SK-N-SH (cell line): ENCODE results near the gene ADGRB2. TPM values are rescaled to one million over a fixed set of nuclear protein-coding genes. Genes with fewer than 3 reads are reported as not detected.

Experiments used
- CTCF ChIA-PET: fragments of 300-600, 350-600 bp; formaldehyde crosslinking; extraction: SDS; loops from one replicate; lab custom pipeline; 2021; lab: Yijun Ruan, JAX
- POLR2A ChIA-PET: fragments of 350-600 bp; sonication (Branson Sonifier 250); formaldehyde crosslinking; extraction: SDS; loops from one replicate; lab custom pipeline; 2020; ENCODE audit warnings: antibody characterized with exemption, inconsistent platforms; lab: Yijun Ruan, JAX
- DNase-seq: peaks from one replicate; pipeline ENCODE4 v3.0.0; 2012
- H2AFZ ChIP-seq: fragments of 200-600 bp; sonication (generic); 2 replicates; pipeline ENCODE4 v1.8.1; 2016; ENCODE audit warnings: antibody characterized with exemption, mild to moderate bottlenecking, low read depth
- H3F3A ChIP-seq: fragments of 200-600 bp; sonication (generic); replicated peaks from 2 replicates; pipeline ENCODE3; 2016; ENCODE audit warnings: antibody characterized with exemption, mild to moderate bottlenecking; ENCODE audit not compliant: insufficient read depth
- H3K27ac ChIP-seq, 2 experiments: fragments of 200-500 bp in 1 of 2; fragments of 200-600 bp in 1 of 2; sonication (Bioruptor generic) in 1 of 2; sonication (generic), shearing (Covaris generic) in 1 of 2; 2 replicates each; pipeline versions ENCODE4 v1.5.1 to v1.6.1; 2014 to 2016; ENCODE audit warnings: low read depth in 2 of 2, inconsistent platforms in 1 of 2, low read length in 1 of 2, mild to moderate bottlenecking in 1 of 2, mixed read lengths in 1 of 2
- H3K27me3 ChIP-seq: fragments of 200-600 bp; sonication (generic), shearing (Covaris generic); 2 replicates; pipeline ENCODE4 v1.6.1; 2016; ENCODE audit warnings: mixed run types; ENCODE audit not compliant: insufficient read depth
- H3K36me3 ChIP-seq, 2 experiments: fragments of 200-500 bp in 1 of 2; fragments of 200-600 bp in 1 of 2; sonication (Bioruptor generic) in 1 of 2; sonication (generic) in 1 of 2; replicated peaks in 1 of 2; 2 replicates each; pipeline versions ENCODE3 to v1.5.1; 2014 to 2016; ENCODE audit warnings: low read length in 1 of 2, mild to moderate bottlenecking in 1 of 2; ENCODE audit not compliant: insufficient read depth in 2 of 2, control insufficient read depth in 1 of 2
- H3K4me1 ChIP-seq, 2 experiments: fragments of 200-500 bp in 1 of 2; fragments of 200-600 bp in 1 of 2; sonication (Bioruptor generic) in 1 of 2; sonication (generic), shearing (Covaris generic) in 1 of 2; 2 replicates each; pipeline versions ENCODE4 v1.5.1 to v1.6.1; 2014 to 2016; ENCODE audit warnings: low read depth in 1 of 2, low read length in 1 of 2, mixed run types in 1 of 2; ENCODE audit not compliant: insufficient read depth in 2 of 2, control insufficient read depth in 1 of 2
- H3K4me2 ChIP-seq: fragments of 200-600 bp; sonication (generic), shearing (Covaris generic); 2 replicates; pipeline ENCODE4 v1.6.1; 2017; ENCODE audit warnings: mixed run types
- H3K4me3 ChIP-seq, 2 experiments: fragments of 200-500 bp in 1 of 2; fragments of 200-600 bp in 1 of 2; sonication (Bioruptor generic) in 1 of 2; sonication (generic), shearing (Covaris generic) in 1 of 2; 2 replicates each; pipeline versions ENCODE4 v1.5.1 to v1.8.1; 2014 to 2016; ENCODE audit warnings: low read depth in 2 of 2, inconsistent platforms in 1 of 2, low read length in 1 of 2, mild to moderate bottlenecking in 1 of 2, mixed read lengths in 1 of 2, moderate library complexity in 1 of 2
- H3K79me2 ChIP-seq: fragments of 200-600 bp; sonication (generic); 2 replicates; pipeline ENCODE4 v1.8.1; 2017; ENCODE audit warnings: mild to moderate bottlenecking; ENCODE audit not compliant: insufficient read depth
- H3K9ac ChIP-seq: fragments of 200-600 bp; sonication (generic); 2 replicates; pipeline ENCODE4 v1.6.1; 2017; ENCODE audit warnings: mixed run types
- H3K9me2 ChIP-seq: fragments of 200-600 bp; sonication (generic); 2 replicates; pipeline ENCODE4 v1.6.1; 2017; ENCODE audit warnings: mixed run types
- H3K9me3 ChIP-seq: fragments of 200-600 bp; sonication (generic); 2 replicates; pipeline ENCODE4 v1.6.1; 2017; ENCODE audit warnings: mixed run types, mild to moderate bottlenecking, moderate library complexity
- H4K20me1 ChIP-seq: fragments of 200-600 bp; sonication (generic); 2 replicates; pipeline ENCODE4 v1.6.1; 2017; ENCODE audit warnings: mild to moderate bottlenecking, mixed run types; ENCODE audit not compliant: insufficient read depth
- CHD2 ChIP-seq: fragments of 150-350 bp; IDR thresholded peaks from 2 replicates; pipeline ENCODE4 v1.6.1; 2018; ENCODE audit warnings: low read length; ENCODE audit not compliant: partially characterized antibody
- ELF1 ChIP-seq: IDR thresholded peaks from 2 replicates; pipeline ENCODE4 v1.4.0; 2012
- EZH2phosphoT487 ChIP-seq: fragments of 200-600 bp; sonication (generic); IDR thresholded peaks from 2 replicates; pipeline ENCODE4 v1.6.1; 2017; ENCODE audit warnings: low read depth, mixed run types, mild to moderate bottlenecking, antibody characterized with exemption, moderate library complexity, borderline replicate concordance
- GATA2 ChIP-seq: sonication (generic); formaldehyde crosslinking; IDR thresholded peaks from 2 replicates; pipeline ENCODE4 v1.5.0; 2020; ENCODE audit warnings: mild to moderate bottlenecking, missing genetic modification reagents
- IRF3 ChIP-seq: fragments of 150-350 bp; IDR thresholded peaks from 2 replicates; pipeline ENCODE4 v1.6.1; 2016; ENCODE audit warnings: mild to moderate bottlenecking, low read depth, low read length
- MEF2A ChIP-seq: IDR thresholded peaks from 2 replicates; pipeline ENCODE4 v1.4.0; 2012; ENCODE audit warnings: low read depth, borderline replicate concordance
- MXI1 ChIP-seq: IDR thresholded peaks from 2 replicates; pipeline ENCODE4 v1.6.1; 2012; ENCODE audit warnings: mild to moderate bottlenecking, low read depth, low read length, improper control_type of control experiment
- NRF1 ChIP-seq: IDR thresholded peaks from 2 replicates; pipeline ENCODE4 v1.6.1; 2012; ENCODE audit warnings: low read depth, mild to moderate bottlenecking, low read length
- PBX3 ChIP-seq: IDR thresholded peaks from 2 replicates; pipeline ENCODE4; 2012
- REST ChIP-seq: IDR thresholded peaks from 2 replicates; pipeline ENCODE4 v1.6.1; 2012; ENCODE audit warnings: mild to moderate bottlenecking, low read depth, low read length, moderate library complexity
- RFX5 ChIP-seq: IDR thresholded peaks from 2 replicates; pipeline ENCODE4 v1.6.1; 2012; ENCODE audit warnings: mild to moderate bottlenecking, improper control_type of control experiment, low read length
- TAF1 ChIP-seq: IDR thresholded peaks from 2 replicates; pipeline ENCODE4 v1.6.1; 2012; ENCODE audit warnings: low read depth, mild to moderate bottlenecking, low read length, moderate library complexity, borderline replicate concordance
- TCF12 ChIP-seq: IDR thresholded peaks from 2 replicates; pipeline ENCODE4 v1.4.0; 2012
- USF1 ChIP-seq: IDR thresholded peaks from 2 replicates; pipeline ENCODE4 v1.4.0; 2012; ENCODE audit warnings: low read depth, borderline replicate concordance
- USF2 ChIP-seq: fragments of 150-350 bp; IDR thresholded peaks from 2 replicates; pipeline ENCODE4 v1.6.1; 2017; ENCODE audit warnings: antibody characterized with exemption, low read length, low read depth, borderline replicate concordance
- ZBTB33 ChIP-seq: IDR thresholded peaks from 2 replicates; pipeline ENCODE4 v1.4.0; 2012; ENCODE audit warnings: low read depth, borderline replicate concordance
- WGBS: methylation state at CpG from one replicate; pipeline ENCODE4 v1.1.6; 2017; ENCODE audit warnings: low lambda C conversion rate; 5-methylcytosine and 5-hydroxymethylcytosine counted together
- polyA plus RNA-seq, 3 experiments: library from polyadenylated mRNA; depleted of rRNA; stranded (reverse); fragments of >200 nt; gene quantifications; 2 replicates each; pipeline ENCODE4 v1.2.3, GENCODE V29; 2012

The ADGRB2 gene
- polyA plus RNA-seq, 1 of the 3 experiments (the other 2 are of a cell fraction): 13.0 TPM

DNA sequence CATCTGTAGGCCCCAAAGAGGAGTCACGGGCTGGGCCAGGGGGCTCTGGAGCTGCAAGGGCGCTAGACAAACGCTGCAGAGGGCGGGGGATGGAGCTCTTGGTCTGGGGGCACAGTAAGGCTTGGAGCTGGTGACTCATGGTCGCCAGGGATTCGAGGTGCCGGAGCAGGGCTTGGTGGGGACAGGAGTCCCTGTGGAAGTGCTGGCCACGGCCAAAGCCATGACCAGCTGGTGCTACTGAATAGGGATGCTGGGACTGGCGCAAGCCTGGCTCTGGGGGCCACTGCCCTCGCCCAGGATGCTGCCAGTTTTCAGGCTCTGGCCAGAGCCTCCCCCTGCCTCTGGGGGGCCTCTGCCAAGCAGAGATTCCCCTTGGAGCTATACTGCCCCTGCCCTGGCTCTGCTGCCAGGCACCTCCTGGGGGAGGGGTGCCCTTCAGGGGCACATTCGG is 26.5 kb upstream of the ADGRB2 start:
- no peaks in the 10 kb centered on the region for H3K36me3 ChIP-seq
- no peak overlapping the region for H3K27ac ChIP-seq
- ChIA-PET POLR2A (interaction anchor here (1.1 kb wide), 1 partner anchor 124 kb away, joined by 3 read pairs; no protein-coding TSS in a partner anchor), CTCF (interaction anchor here (1.0 to 21.1 kb wide), 13 partner anchors 10 to 272 kb away, joined by 3 to 707 read pairs (median 37); partner anchors contain the start of genes ADGRB2 and SPOCD1)
- no peak overlapping the region for H2AFZ ChIP-seq
- no peak overlapping the region for H3K9ac ChIP-seq
- H4K20me1 ChIP-seq: no peaks in the 10 kb centered on the region
- no peaks in the 10 kb centered on the region for H3K27me3 ChIP-seq
- H3K79me2 ChIP-seq: no peaks in the 10 kb centered on the region
- no peaks in the 10 kb centered on the region for H3K9me3 ChIP-seq
- DNase-seq: no peak
- no peak overlapping the region for H3K4me2 ChIP-seq
- TF ChIP-seq GATA2: no peak
- no peak for TF ChIP-seq ELF1
- TF ChIP-seq USF2: no peak
- TF ChIP-seq USF1: no peak
- no peak for TF ChIP-seq ZBTB33
- TF ChIP-seq CHD2: no peak
- no peak for TF ChIP-seq RFX5
- TF ChIP-seq REST: no peak
- no peak for TF ChIP-seq MEF2A
- TF ChIP-seq TAF1: no peak
- TF ChIP-seq EZH2phosphoT487: no peak
- TF ChIP-seq TCF12: no peak
- no peak for TF ChIP-seq PBX3
- no peak for TF ChIP-seq IRF3
- TF ChIP-seq NRF1: no peak
- TF ChIP-seq MXI1: no peak
- peaks cover 4 to 41% of the 10 kb centered on the region in 2 experiments; a peak in 2 of 4 replicates for H3K4me1 ChIP-seq
- no peak overlapping the region for H3K4me3 ChIP-seq
- WGBS: 83% methylated on average over 7 of the region's 11 CpGs
- H3F3A ChIP-seq: peaks cover 3% of the 10 kb centered on the region
- H3K9me2 ChIP-seq: no peaks in the 10 kb centered on the region
